ENCODE data around the gene MRPL18. TPM values are rescaled to one million over a fixed set of nuclear protein-coding genes. Genes with fewer than 3 reads are reported as not detected.

The MRPL18 gene
- total and polyA plus RNA-seq, 2 of the 4 experiments (the other 2 are of a cell fraction): 53.4 to 56.8 TPM

- Histone ChIP-seq H3K9me3 (ENCODE audit: control insufficient read depth, insufficient read depth, low read length) (no peaks in the 10 kb centered on the region), H2AK5ac (ENCODE audit: low read depth, low read length) (no peak overlapping the region), H3K4ac (ENCODE audit: low read depth, low read length) (no peak overlapping the region), H2AK9ac (replicated peaks; ENCODE audit: low read depth, low read length, poor library complexity) (no peak overlapping the region), H2BK20ac (ENCODE audit: low read depth, low read length) (no peak overlapping the region), H3K14ac (replicated peaks; ENCODE audit: low read depth, low read length) (no peak overlapping the region), H3K9me1 (ENCODE audit: insufficient read depth, low read length) (peaks cover 16% of the 10 kb centered on the region), H3K4me3 (ENCODE audit: insufficient read depth, low read depth, low read length) (no peak overlapping the region), H3K4me2 (ENCODE audit: low read depth, low read length) (no peak overlapping the region), H4K8ac (ENCODE audit: low read depth in 2 of 2, low read length in 2 of 2) (no peak overlapping the region), H3K4me1 (ENCODE audit: control insufficient read depth, insufficient read depth, low read length) (peaks cover 16% of the 10 kb centered on the region), H2BK120ac (ENCODE audit: low read depth, low read length) (no peak overlapping the region), H2BK15ac (ENCODE audit: low read depth, low read length) (no peak overlapping the region), H3K36me3 (ENCODE audit: control insufficient read depth, insufficient read depth, low read length) (peaks cover 23% of the 10 kb centered on the region), H2BK5ac (ENCODE audit: low read depth, low read length, poor library complexity, severe bottlenecking) (peak overlapping the region; percentile 53), H4K91ac (ENCODE audit: insufficient read depth, low read depth, low read length) (no peak overlapping the region), H2AFZ (replicated peaks; ENCODE audit: low read length, poor library complexity) (no peak overlapping the region), H3K27me3 (ENCODE audit: control insufficient read depth, insufficient read depth, low read length) (no peaks in the 10 kb centered on the region), H3K27ac (ENCODE audit: insufficient read depth, low read length) (no peak overlapping the region), H3K9ac (ENCODE audit: low read depth, low read length) (no peak overlapping the region), H4K20me1 (ENCODE audit: insufficient read depth, low read length) (peaks cover 11% of the 10 kb centered on the region; the same call in 1 of the 2 replicates), H3K79me1 (ENCODE audit: low read depth in 1 of 2, low read length in 2 of 2) (peaks cover 17 to 32% of the 10 kb centered on the region in 2 experiments), H3K23ac (ENCODE audit: low read depth, low read length) (no peak overlapping the region), H3K18ac (ENCODE audit: low read depth, low read length) (no peak overlapping the region), H3K56ac (ENCODE audit: extremely low read depth, insufficient read depth, low read length) (no peak overlapping the region), H4K5ac (ENCODE audit: low read depth, low read length) (no peak overlapping the region)
- no peak for DNase-seq
- POLR2A ChIA-PET (ENCODE audit: unreplicated experiment): no interaction called here
- dilution Hi-C loops (cut with HindIII; ENCODE audit: low sequenced_read_pairs, unreplicated experiment): no loop called here
- intact Hi-C loops (cut with micrococcal nuclease): loop anchor here (2.0 kb wide), 1 partner anchor 67 kb away; the partner anchor contains the start of gene SOD2
- no peak for ATAC-seq (ENCODE audit: low read depth)
- in situ Hi-C loops (cut with MboI; ENCODE audit: low sequenced_read_pairs): loop anchor here (10.0 kb wide), 1 partner anchor 65 kb away; the partner anchor contains the start of gene SOD2
- no CpG with 5 or more reads among the region's 2 CpGs for WGBS, 2 experiments (ENCODE audit: extremely low coverage in 2 of 2, insufficient read length in 1 of 2)
- CTCF ChIA-PET: interaction anchor here (0.6 kb wide), 1 partner anchor 74 kb away, joined by 3 read pairs; no protein-coding TSS in a partner anchor
- TF ChIP-seq CHD1 (IDR thresholded peaks at IDR 0.05; ENCODE audit: low read depth, low read length) (no peak), CEBPB (IDR thresholded peaks at IDR 0.05; ENCODE audit: low read depth, low read length) (no peak), USF2 (IDR thresholded peaks at IDR 0.05; ENCODE audit: low read depth, low read length) (no peak), RAD21 (IDR thresholded peaks at IDR 0.05; ENCODE audit: low read length) (no peak), RCOR1 (IDR thresholded peaks at IDR 0.05; ENCODE audit: insufficient replicate concordance, low read length) (no peak), ELK1 (IDR thresholded peaks at IDR 0.05; ENCODE audit: borderline replicate concordance, low read depth, low read length) (no peak), SMC3 (IDR thresholded peaks at IDR 0.05; ENCODE audit: low read depth, low read length) (no peak), MAZ (IDR thresholded peaks at IDR 0.05; ENCODE audit: borderline replicate concordance, low read depth, low read length) (no peak), MXI1 (IDR thresholded peaks at IDR 0.05; ENCODE audit: borderline replicate concordance, low read depth, low read length) (no peak), NFE2L2 (IDR thresholded peaks at IDR 0.05; ENCODE audit: low read depth, low read length) (no peak), FOS (IDR thresholded peaks at IDR 0.05; ENCODE audit: low read depth, low read length) (no peak), CTCF (conservative IDR thresholded peaks at IDR 0.05; ENCODE audit: low read depth, low read length) (no peak), MAFK (IDR thresholded peaks at IDR 0.05; ENCODE audit: low read depth, low read length) (no peak), RFX5 (IDR thresholded peaks at IDR 0.05; ENCODE audit: low read depth, low read length) (no peak), POLR2A (IDR thresholded peaks at IDR 0.05; ENCODE audit: low read depth, low read length) (no peak), BHLHE40 (IDR thresholded peaks at IDR 0.05; ENCODE audit: low read depth, low read length) (no peak)
- no TSS peak for BruUV-seq (replicated peaks)
These were observed 30.6 kb upstream of the MRPL18 start for GRCh38 chr6:159759645-159760044.
